ENCODE data around the gene CLRN2. TPM values are rescaled to one million over a fixed set of nuclear protein-coding genes. Genes with fewer than 3 reads are reported as not detected.

The CLRN2 gene
- total RNA-seq, 2 donors from 2014 or later, result not detected

DNA sequence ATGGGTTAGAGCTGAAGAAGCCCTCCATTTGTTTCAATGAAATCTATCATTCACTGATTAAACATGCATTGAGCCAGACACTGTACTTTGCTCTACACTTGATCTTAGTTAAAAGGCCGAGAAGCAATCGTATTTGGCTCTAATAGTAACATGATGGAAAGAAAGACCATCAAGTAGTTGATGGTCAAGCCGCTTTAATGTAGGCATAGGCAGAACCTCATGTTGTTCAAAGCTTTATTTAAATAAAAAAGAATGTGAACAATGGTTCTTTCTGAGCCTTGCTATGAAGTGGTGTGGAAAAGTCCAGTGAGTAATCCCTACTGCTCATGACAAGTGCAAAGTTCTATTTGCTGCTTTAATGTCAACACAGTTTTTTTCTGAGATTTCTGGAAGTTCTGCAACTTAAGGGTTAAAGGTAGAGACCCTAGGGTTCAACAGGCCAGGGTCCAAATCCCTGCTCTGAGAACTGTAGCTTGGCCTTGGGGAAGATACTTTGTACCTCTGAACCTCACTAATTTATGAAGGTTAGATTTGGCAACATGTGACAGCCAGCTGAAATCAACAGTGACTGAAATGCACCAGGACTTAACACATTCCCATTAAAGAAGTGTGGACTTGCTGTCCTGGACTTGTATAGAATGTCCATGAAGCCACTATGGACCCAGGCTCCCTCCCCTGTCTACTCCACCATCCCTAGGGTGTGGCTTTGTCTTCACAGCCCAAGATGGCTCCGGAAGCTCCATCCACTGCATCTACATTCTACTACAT, 44.2 kb downstream of the CLRN2 start:
- no peak overlapping the region for H3K4me3 ChIP-seq (ENCODE audit: low read length)
- H3K36me3 ChIP-seq (ENCODE audit: control insufficient read depth, insufficient read depth, low read length), result no peaks in the 10 kb centered on the region
- Mint-ChIP-seq H3K4me1 (peaks cover 14% of the 10 kb centered on the region), H3K27me3 (ENCODE audit: insufficient read depth) (peaks cover 18% of the 10 kb centered on the region), H3K4me3 (no peak overlapping the region), H3K27ac (no peak overlapping the region), H3K9me3 (no peaks in the 10 kb centered on the region), H3K36me3 (ENCODE audit: low read depth) (no peaks in the 10 kb centered on the region)
- no peaks in the 10 kb centered on the region for H3K9me3 ChIP-seq (ENCODE audit: control insufficient read depth, low read length)
- no peak overlapping the region for H3K27ac ChIP-seq (ENCODE audit: low read depth, low read length)
- no peak for DNase-seq
- H3K9ac ChIP-seq (ENCODE audit: extremely low read depth, low read length, poor library complexity, severe bottlenecking), result no peak overlapping the region
- peaks cover 14% of the 10 kb centered on the region for H3K27me3 ChIP-seq (ENCODE audit: control insufficient read depth, insufficient read depth, low read length, poor library complexity, severe bottlenecking)
- WGBS, 2 experiments (ENCODE audit: insufficient coverage in 1 of 2, insufficient read length in 1 of 2), result 92 to 100% methylated on average over 2 to 4 of the region's 4 CpGs
- TF ChIP-seq, protein P1, sequence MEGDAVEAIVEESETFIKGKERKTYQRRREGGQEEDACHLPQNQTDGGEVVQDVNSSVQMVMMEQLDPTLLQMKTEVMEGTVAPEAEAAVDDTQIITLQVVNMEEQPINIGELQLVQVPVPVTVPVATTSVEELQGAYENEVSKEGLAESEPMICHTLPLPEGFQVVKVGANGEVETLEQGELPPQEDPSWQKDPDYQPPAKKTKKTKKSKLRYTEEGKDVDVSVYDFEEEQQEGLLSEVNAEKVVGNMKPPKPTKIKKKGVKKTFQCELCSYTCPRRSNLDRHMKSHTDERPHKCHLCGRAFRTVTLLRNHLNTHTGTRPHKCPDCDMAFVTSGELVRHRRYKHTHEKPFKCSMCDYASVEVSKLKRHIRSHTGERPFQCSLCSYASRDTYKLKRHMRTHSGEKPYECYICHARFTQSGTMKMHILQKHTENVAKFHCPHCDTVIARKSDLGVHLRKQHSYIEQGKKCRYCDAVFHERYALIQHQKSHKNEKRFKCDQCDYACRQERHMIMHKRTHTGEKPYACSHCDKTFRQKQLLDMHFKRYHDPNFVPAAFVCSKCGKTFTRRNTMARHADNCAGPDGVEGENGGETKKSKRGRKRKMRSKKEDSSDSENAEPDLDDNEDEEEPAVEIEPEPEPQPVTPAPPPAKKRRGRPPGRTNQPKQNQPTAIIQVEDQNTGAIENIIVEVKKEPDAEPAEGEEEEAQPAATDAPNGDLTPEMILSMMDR (conservative IDR thresholded peaks at IDR 0.05), result no peak
- H3K4me1 ChIP-seq (ENCODE audit: control insufficient read depth, insufficient read depth, low read length), result no peaks in the 10 kb centered on the region

DNA sequence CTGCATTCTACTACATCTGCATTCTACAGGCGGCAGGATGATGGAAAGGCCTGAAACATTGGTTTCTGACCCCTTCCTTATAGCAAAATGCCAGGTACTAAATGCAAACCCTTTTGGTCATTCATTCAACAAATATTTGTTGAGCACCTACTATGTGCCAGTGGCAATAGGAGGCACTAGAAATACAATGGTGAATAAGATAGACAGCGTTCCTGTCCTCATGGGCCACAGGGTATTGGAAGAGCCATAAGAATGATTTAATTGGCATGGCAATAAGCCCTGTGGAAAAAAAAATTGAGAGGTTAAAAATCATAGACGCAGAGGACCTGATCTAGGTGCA, 44.7 kb downstream of the CLRN2 start:
- 93 to 97% methylated on average over 3 of the region's 3 CpGs for WGBS, 2 experiments (ENCODE audit: insufficient coverage in 1 of 2, insufficient read length in 1 of 2)
- Mint-ChIP-seq H3K27ac (no peak overlapping the region), H3K4me3 (no peak overlapping the region)

DNA sequence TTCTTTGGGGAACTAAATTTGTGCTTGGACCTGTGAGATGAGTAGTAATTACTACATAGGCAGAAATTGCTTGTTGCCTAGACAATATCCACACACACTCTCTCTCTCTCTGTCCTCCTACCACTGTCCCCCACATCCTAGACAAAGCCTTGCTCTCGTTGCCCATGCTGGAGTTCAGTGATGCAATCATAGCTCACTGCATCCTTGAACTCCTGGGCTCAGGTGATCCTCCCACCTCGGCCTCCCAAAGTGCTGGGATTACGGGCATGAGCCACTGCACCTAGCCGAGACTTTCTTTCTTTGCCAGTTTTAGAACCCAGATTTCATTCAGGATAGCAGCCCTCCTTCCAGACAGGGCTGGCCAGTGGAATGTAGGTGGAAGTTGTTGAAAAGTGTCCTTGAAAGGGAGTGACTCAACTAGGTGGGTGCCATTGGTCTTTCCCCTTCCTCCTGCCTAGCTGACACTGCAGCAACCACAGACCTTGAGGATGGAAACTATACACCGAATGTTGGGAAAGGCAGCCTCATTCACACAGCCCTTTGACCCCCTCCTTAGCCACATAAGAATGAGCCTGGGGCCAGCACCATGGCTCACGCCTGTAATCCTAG, 45.2 kb downstream of the CLRN2 start:
- Mint-ChIP-seq H3K4me3 (no peak overlapping the region), H3K27me3 (ENCODE audit: insufficient read depth) (peaks cover 11% of the 10 kb centered on the region), H3K27ac (no peak overlapping the region), H3K36me3 (ENCODE audit: low read depth) (no peaks in the 10 kb centered on the region), H3K9me3 (no peaks in the 10 kb centered on the region), H3K4me1 (peaks cover 14% of the 10 kb centered on the region)
- H3K4me1 ChIP-seq (ENCODE audit: control insufficient read depth, insufficient read depth, low read length), result no peaks in the 10 kb centered on the region
- no peaks in the 10 kb centered on the region for H3K9me3 ChIP-seq (ENCODE audit: control insufficient read depth, low read length)
- H3K27ac ChIP-seq (ENCODE audit: low read depth, low read length), result no peak overlapping the region
- DNase-seq, result no peak
- H3K9ac ChIP-seq (ENCODE audit: extremely low read depth, low read length, poor library complexity, severe bottlenecking), result no peak overlapping the region
- 83 to 93% methylated on average over 5 to 6 of the region's 6 CpGs for WGBS, 2 experiments (ENCODE audit: insufficient coverage in 1 of 2, insufficient read length in 1 of 2)
- H3K36me3 ChIP-seq (ENCODE audit: control insufficient read depth, insufficient read depth, low read length), result no peaks in the 10 kb centered on the region
- TF ChIP-seq, protein P1 (conservative IDR thresholded peaks at IDR 0.05), result no peak
- no peak overlapping the region for H3K4me3 ChIP-seq (ENCODE audit: low read length)
- peaks cover 5% of the 10 kb centered on the region for H3K27me3 ChIP-seq (ENCODE audit: control insufficient read depth, insufficient read depth, low read length, poor library complexity, severe bottlenecking)

More for the DNA sequence above, 44.7 kb downstream of the CLRN2 start:
- no peaks in the 10 kb centered on the region for H3K36me3 ChIP-seq (ENCODE audit: control insufficient read depth, insufficient read depth, low read length)
- DNase-seq, result no peak
- no peaks in the 10 kb centered on the region for H3K4me1 ChIP-seq (ENCODE audit: control insufficient read depth, insufficient read depth, low read length)
- no peak overlapping the region for H3K4me3 ChIP-seq (ENCODE audit: low read length)
- H3K9ac ChIP-seq (ENCODE audit: extremely low read depth, low read length, poor library complexity, severe bottlenecking), result no peak overlapping the region
- peaks cover 10% of the 10 kb centered on the region for H3K27me3 ChIP-seq (ENCODE audit: control insufficient read depth, insufficient read depth, low read length, poor library complexity, severe bottlenecking)
- Mint-ChIP-seq H3K4me1 (peaks cover 14% of the 10 kb centered on the region), H3K27me3 (ENCODE audit: insufficient read depth) (peaks cover 16% of the 10 kb centered on the region), H3K36me3 (ENCODE audit: low read depth) (no peaks in the 10 kb centered on the region), H3K9me3 (no peaks in the 10 kb centered on the region)
- no peaks in the 10 kb centered on the region for H3K9me3 ChIP-seq (ENCODE audit: control insufficient read depth, low read length)
- TF ChIP-seq, protein P1 (conservative IDR thresholded peaks at IDR 0.05), result no peak
- no peak overlapping the region for H3K27ac ChIP-seq (ENCODE audit: low read depth, low read length)
